GM19372 (cell line): ENCODE measurements around the gene TRIM43.
"Not testable (repeated sequence)": the region's sequence is repeated elsewhere in the genome, so short reads cannot be mapped to it uniquely, and the experiment has no call there.

Source experiments
- ATAC-seq: cut with Tn5 transposase; IDR thresholded peaks from one replicate; pipeline ENCODE4 v1.9.1; 2021; ENCODE audit warnings: mild to moderate bottlenecking, low read depth, moderate library complexity; ENCODE audit not compliant: unreplicated experiment

The TRIM43 gene

GRCh38 chr2:95591701-95592100 is at the start of gene TRIM43:
TRIM43 (plus strand) TSS chr2:95592001; CDS start chr2:95594024, 2,023 bp downstream.
- not testable (repeated sequence) for ATAC-seq

GRCh38 chr2:95551055-95551568 is 40.7 kb upstream of the TRIM43 start:
- ATAC-seq = no peak

GRCh38 chr2:95552911-95553310 is 38.9 kb upstream of the TRIM43 start:
- ATAC-seq = no peak

GRCh38 chr2:95569170-95569569 is 22.6 kb upstream of the TRIM43 start:
- ATAC-seq = no peak

GRCh38 chr2:95573866-95574265 is 17.9 kb upstream of the TRIM43 start:
- no peak for ATAC-seq

GRCh38 chr2:95574506-95574905 is 17.3 kb upstream of the TRIM43 start:
- no peak for ATAC-seq

GRCh38 chr2:95575857-95576256 is 15.9 kb upstream of the TRIM43 start:
- no peak for ATAC-seq

- no peak for ATAC-seq
Measured at GRCh38 chr2:95578539-95578938, 13.3 kb upstream of the TRIM43 start.

- not testable (repeated sequence) for ATAC-seq
Measured at GRCh38 chr2:95583545-95583944, 8.3 kb upstream of the TRIM43 start.

- not testable (repeated sequence) for ATAC-seq
Measured at GRCh38 chr2:95584321-95584720, 7.5 kb upstream of the TRIM43 start.

GRCh38 chr2:95589777-95590536 is 1.8 kb upstream of the TRIM43 start:
- not testable (repeated sequence) for ATAC-seq

GRCh38 chr2:95592973-95593372 is 1.2 kb downstream of the TRIM43 start:
- ATAC-seq = not testable (repeated sequence)

- ATAC-seq = not testable (repeated sequence)
Measured at GRCh38 chr2:95595012-95595411, 3.2 kb downstream of the TRIM43 start.

GRCh38 chr2:95601301-95601700 is 9.5 kb downstream of the TRIM43 start:
- ATAC-seq = not testable (repeated sequence)

- not testable (repeated sequence) for ATAC-seq
Measured at GRCh38 chr2:95602146-95602545, 10.3 kb downstream of the TRIM43 start.

GRCh38 chr2:95608356-95608755 is 16.6 kb downstream of the TRIM43 start:
- ATAC-seq = not testable (repeated sequence)

GRCh38 chr2:95609764-95610163 is 18.0 kb downstream of the TRIM43 start:
- not testable (repeated sequence) for ATAC-seq

GRCh38 chr2:95613048-95613447 is 21.2 kb downstream of the TRIM43 start:
- not testable (repeated sequence) for ATAC-seq

- not testable (repeated sequence) for ATAC-seq
Measured at GRCh38 chr2:95622728-95623127, 30.9 kb downstream of the TRIM43 start.

GRCh38 chr2:95630987-95631386 is 39.2 kb downstream of the TRIM43 start:
- ATAC-seq = not testable (repeated sequence)

GRCh38 chr2:95633626-95634259 is 41.9 kb downstream of the TRIM43 start:
- not testable (repeated sequence) for ATAC-seq
